ENCODE results near the gene GAD1.

GRCh38 chr2:170829036-170829435, 12.3 kb downstream of the GAD1 start:
- TF ChIP-seq ZNF274 (IDR thresholded peaks at IDR 0.05; ENCODE audit: low read depth, low read length) = no peak
- no peak for TF ChIP-seq YY1 (IDR thresholded peaks at IDR 0.05; ENCODE audit: insufficient read depth, insufficient read length)
- TF ChIP-seq SUZ12 (IDR thresholded peaks at IDR 0.05; ENCODE audit: extremely low read depth, insufficient read depth, insufficient read length) = no peak

Data from NT2/D1 (cell line).